Nephron (organoid): Measurements from ENCODE around the gene SEC14L6.

ENCODE experiments used
- H3K27ac Mint-ChIP-seq, 3 experiments: 2 replicates each; pipeline ENCODE4 v1.8.0; 2020; ENCODE audit warnings: mixed read lengths in 3 of 3, mild to moderate bottlenecking in 2 of 3, moderate library complexity in 1 of 3
- H3K27me3 Mint-ChIP-seq: 2 replicates; pipeline ENCODE4 v1.8.0; 2021; ENCODE audit warnings: low read depth, mild to moderate bottlenecking, moderate library complexity, mixed read lengths
- H3K36me3 Mint-ChIP-seq: 2 replicates; pipeline ENCODE4 v1.8.0; 2020; ENCODE audit warnings: low read depth, mixed read lengths
- H3K4me1 Mint-ChIP-seq: 2 replicates; pipeline ENCODE4 v1.8.0; 2020; ENCODE audit warnings: mixed read lengths
- H3K4me3 Mint-ChIP-seq, 3 experiments: 2 replicates each; pipeline ENCODE4 v1.8.0; 2020; ENCODE audit warnings: mild to moderate bottlenecking in 3 of 3, mixed read lengths in 3 of 3, moderate library complexity in 2 of 3
- H3K9me3 Mint-ChIP-seq: 2 replicates; pipeline ENCODE4 v1.8.0; 2020; ENCODE audit warnings: mixed read lengths
- TF ChIP-seq, protein P1 (sequence below), 3 experiments: fragments of 200-600 bp; sonication (generic); IDR thresholded peaks; one replicate each; pipeline ENCODE4 v1.5.0; 2021; ENCODE audit warnings: antibody characterized with exemption in 3 of 3; ENCODE audit not compliant: unreplicated experiment in 3 of 3

The SEC14L6 gene

DNA sequence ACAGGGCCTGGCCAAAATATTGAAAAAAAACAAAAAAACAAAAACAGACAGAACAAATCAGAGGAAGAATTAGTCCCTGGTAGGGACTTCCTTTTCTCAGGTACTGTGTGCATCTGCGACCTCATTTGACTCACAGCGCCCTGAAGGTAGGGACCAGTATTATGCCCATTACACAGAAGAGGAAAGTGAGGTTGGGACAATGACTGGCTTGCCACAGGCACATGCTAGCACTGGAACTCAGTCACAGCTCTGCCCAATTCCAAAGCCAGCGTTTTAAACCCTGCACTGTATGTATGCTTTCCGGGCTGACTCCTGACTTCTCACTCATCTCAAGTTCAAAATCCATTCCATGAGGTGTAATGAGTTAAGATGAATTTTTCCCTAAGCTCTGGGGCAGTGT, 44.4 kb downstream of the SEC14L6 start:
- H3K27ac Mint-ChIP-seq = no peak overlapping the region
- no peak overlapping the region for H3K4me3 Mint-ChIP-seq
- no peaks in the 10 kb centered on the region for H3K9me3 Mint-ChIP-seq
- H3K4me1 Mint-ChIP-seq = no peaks in the 10 kb centered on the region
- peaks cover 5% of the 10 kb centered on the region for H3K27me3 Mint-ChIP-seq
- H3K36me3 Mint-ChIP-seq = no peaks in the 10 kb centered on the region
- TF ChIP-seq, protein P1, sequence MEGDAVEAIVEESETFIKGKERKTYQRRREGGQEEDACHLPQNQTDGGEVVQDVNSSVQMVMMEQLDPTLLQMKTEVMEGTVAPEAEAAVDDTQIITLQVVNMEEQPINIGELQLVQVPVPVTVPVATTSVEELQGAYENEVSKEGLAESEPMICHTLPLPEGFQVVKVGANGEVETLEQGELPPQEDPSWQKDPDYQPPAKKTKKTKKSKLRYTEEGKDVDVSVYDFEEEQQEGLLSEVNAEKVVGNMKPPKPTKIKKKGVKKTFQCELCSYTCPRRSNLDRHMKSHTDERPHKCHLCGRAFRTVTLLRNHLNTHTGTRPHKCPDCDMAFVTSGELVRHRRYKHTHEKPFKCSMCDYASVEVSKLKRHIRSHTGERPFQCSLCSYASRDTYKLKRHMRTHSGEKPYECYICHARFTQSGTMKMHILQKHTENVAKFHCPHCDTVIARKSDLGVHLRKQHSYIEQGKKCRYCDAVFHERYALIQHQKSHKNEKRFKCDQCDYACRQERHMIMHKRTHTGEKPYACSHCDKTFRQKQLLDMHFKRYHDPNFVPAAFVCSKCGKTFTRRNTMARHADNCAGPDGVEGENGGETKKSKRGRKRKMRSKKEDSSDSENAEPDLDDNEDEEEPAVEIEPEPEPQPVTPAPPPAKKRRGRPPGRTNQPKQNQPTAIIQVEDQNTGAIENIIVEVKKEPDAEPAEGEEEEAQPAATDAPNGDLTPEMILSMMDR (IDR thresholded peaks at IDR 0.05; ENCODE audit: unreplicated experiment in 3 of 3) = no peak

DNA sequence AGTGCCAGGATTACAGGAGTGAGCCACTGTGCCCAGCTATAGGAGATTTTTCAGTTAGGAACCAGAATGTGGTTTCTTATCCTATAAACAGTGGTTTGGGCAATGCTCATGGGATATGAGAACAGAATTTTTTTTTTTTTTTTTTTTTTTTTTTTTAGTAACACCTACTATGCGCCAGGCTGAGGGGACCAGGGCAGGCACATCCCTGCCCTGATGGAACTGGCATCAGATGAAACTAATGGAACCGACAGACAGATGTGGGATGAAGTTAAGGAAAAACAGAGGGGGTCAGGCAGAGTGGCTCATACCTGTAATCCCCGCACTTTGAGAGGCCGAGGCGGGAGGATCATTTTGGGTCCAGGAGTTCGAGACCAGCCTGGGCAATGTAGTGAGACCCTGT, 45.9 kb downstream of the SEC14L6 start:
- Mint-ChIP-seq H3K4me3 (no peak overlapping the region), H3K36me3 (no peaks in the 10 kb centered on the region), H3K27me3 (peaks cover 5% of the 10 kb centered on the region), H3K9me3 (no peaks in the 10 kb centered on the region), H3K27ac (no peak overlapping the region), H3K4me1 (no peaks in the 10 kb centered on the region)
- TF ChIP-seq, protein P1 (IDR thresholded peaks at IDR 0.05; ENCODE audit: unreplicated experiment in 3 of 3) = no peak

DNA sequence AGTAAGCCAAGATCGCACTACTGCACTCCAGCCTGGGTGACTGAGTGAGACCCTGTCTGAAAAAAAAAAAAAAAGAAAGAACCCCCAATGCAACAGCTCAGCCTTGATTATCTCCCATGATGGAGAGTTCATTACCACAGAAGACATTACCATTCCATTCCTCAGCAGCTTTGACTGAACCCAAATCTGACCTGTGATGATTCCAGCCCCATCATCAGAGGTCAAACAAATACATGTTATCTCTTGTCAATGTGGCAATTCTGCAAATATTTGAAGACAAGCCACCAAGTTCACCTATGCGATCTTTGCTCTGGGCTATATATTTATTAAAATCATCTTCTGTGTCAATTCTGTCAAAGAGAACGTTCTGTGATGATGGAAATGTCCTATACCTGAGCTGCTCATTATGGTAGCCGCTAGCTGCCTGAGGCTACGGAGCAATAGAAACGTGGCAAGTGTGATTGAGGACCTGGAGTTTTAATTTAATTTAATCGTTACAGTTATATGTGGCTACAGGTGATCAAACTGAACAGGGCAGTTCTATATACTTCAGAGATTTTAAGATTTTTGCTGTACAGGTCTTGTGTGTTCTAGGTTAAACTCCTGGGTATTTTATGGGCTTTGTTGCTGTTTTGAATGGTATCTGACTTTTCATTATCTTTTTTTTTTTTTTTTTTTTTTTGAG, 48.9 kb downstream of the SEC14L6 start:
- TF ChIP-seq, protein P1 (IDR thresholded peaks at IDR 0.05; ENCODE audit: unreplicated experiment in 3 of 3) = no peak
- H3K27me3 Mint-ChIP-seq = peaks cover 11% of the 10 kb centered on the region
- H3K4me3 Mint-ChIP-seq = no peak overlapping the region
- no peaks in the 10 kb centered on the region for H3K36me3 Mint-ChIP-seq
- no peak overlapping the region for H3K27ac Mint-ChIP-seq
- H3K9me3 Mint-ChIP-seq = peaks cover 3% of the 10 kb centered on the region
- no peaks in the 10 kb centered on the region for H3K4me1 Mint-ChIP-seq

DNA sequence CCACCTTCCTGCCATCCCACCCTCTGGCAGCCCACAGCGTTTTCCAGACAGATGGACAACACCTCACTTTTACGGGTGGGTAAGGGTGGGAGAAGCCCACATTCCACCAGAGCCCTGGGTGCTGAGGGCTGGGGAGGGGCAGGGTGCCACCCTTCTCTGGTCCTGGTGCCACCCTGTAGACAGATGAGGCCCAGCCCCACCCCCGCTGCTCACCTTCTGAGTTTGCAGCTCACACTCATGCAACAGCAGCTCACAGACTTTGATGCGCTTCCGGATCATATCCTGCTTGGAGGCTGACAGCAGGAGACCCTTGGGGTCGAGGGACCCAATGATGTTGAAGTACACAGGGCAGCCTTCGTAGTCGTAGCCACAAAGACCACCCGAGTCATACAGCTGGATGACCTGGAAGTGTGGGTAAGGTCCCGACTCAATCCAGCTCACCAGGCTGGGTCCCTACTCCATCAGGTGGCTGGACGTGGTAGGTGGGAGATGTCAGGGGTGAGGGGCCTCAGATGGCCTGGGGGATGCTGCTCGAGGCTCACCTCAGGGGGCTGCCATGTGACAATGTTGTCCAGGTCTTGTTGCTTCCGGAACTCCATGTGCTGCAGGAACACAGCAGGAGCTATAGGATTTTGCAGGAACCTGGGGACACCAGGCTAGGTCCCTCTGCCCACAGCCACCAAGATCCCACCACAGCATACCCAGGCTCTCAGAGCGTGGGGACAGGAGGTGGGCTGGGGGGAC, 51.3 kb downstream of the SEC14L6 start:
- Mint-ChIP-seq H3K4me1 (no peaks in the 10 kb centered on the region), H3K27me3 (peaks cover 23% of the 10 kb centered on the region), H3K9me3 (peaks cover 3% of the 10 kb centered on the region), H3K4me3 (no peak overlapping the region), H3K27ac (no peak overlapping the region), H3K36me3 (no peaks in the 10 kb centered on the region)
- TF ChIP-seq, protein P1 (IDR thresholded peaks at IDR 0.05; ENCODE audit: unreplicated experiment in 3 of 3) = no peak

DNA sequence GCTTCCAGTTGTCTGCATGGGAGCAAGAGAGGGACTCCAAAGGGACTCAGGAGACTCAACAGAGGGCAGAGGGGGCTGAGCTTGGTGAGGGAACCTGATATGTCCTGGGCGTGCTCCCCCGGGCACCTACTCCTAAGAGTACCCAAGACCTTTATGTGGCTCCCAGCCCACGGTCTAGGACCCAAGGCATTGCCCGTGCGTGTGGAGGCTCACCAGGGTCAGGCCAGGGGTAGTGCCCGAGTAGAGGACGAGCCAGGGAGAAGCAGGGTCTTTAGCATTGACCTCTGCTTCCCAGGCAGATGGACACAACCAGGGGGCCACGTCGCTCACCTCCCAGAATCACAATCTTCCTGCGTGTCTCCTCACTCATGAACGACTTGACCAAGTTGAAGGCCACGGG, 54.4 kb downstream of the SEC14L6 start:
- TF ChIP-seq, protein P1 (IDR thresholded peaks at IDR 0.05; ENCODE audit: unreplicated experiment in 3 of 3) = no peak
- Mint-ChIP-seq H3K36me3 (no peaks in the 10 kb centered on the region), H3K27ac (no peak overlapping the region), H3K4me1 (no peaks in the 10 kb centered on the region), H3K27me3 (peaks cover 23% of the 10 kb centered on the region), H3K4me3 (no peak overlapping the region), H3K9me3 (peaks cover 3% of the 10 kb centered on the region)
